C4-2B (cell line): Measurements from ENCODE around the gene NSMCE3.

Source experiments
- ZFX ChIP-seq: fragments of 450-650 bp; IDR thresholded peaks from 2 replicates; pipeline ENCODE4 v1.6.1; 2017
- TF ChIP-seq, protein P1 (sequence below): fragments of 450-650 bp; conservative IDR thresholded peaks from 2 replicates; pipeline ENCODE4 v1.5.1; 2017; ENCODE audit warnings: mild to moderate bottlenecking

GRCh38 chr15:29268706-29269484 lies 727 bp downstream of the NSMCE3 start:
- TF ChIP-seq, protein P1, sequence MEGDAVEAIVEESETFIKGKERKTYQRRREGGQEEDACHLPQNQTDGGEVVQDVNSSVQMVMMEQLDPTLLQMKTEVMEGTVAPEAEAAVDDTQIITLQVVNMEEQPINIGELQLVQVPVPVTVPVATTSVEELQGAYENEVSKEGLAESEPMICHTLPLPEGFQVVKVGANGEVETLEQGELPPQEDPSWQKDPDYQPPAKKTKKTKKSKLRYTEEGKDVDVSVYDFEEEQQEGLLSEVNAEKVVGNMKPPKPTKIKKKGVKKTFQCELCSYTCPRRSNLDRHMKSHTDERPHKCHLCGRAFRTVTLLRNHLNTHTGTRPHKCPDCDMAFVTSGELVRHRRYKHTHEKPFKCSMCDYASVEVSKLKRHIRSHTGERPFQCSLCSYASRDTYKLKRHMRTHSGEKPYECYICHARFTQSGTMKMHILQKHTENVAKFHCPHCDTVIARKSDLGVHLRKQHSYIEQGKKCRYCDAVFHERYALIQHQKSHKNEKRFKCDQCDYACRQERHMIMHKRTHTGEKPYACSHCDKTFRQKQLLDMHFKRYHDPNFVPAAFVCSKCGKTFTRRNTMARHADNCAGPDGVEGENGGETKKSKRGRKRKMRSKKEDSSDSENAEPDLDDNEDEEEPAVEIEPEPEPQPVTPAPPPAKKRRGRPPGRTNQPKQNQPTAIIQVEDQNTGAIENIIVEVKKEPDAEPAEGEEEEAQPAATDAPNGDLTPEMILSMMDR = no peak
- TF ChIP-seq ZFX = no peak
